Measurements from ENCODE around the gene ABRACL.

The ABRACL gene

GRCh38 chr6:139054001-139054400 is 25.5 kb downstream of the ABRACL start:
- no peak for DNase-seq (ENCODE audit: low read depth, low spot score)

- DNase-seq (ENCODE audit: low read depth, low spot score) = no peak
These were observed 27.2 kb downstream of the ABRACL start for GRCh38 chr6:139055709-139056108.

- no peak for DNase-seq (ENCODE audit: low read depth, low spot score)
These were observed 29.5 kb downstream of the ABRACL start for GRCh38 chr6:139058029-139058428.

- no peak for DNase-seq (ENCODE audit: low read depth, low spot score)
These were observed 31.8 kb downstream of the ABRACL start for GRCh38 chr6:139060332-139060731.

GRCh38 chr6:139062932-139063646 is 34.5 kb downstream of the ABRACL start:
- no peak for DNase-seq (ENCODE audit: low read depth, low spot score)

- no peak for DNase-seq (ENCODE audit: low read depth, low spot score)
These were observed 36.6 kb downstream of the ABRACL start for GRCh38 chr6:139064981-139065665.

- DNase-seq (ENCODE audit: low read depth, low spot score) = no peak
These were observed 37.5 kb downstream of the ABRACL start for GRCh38 chr6:139066080-139066479.

- no peak for DNase-seq (ENCODE audit: low read depth, low spot score)
These were observed 40.3 kb downstream of the ABRACL start for GRCh38 chr6:139068846-139069245.

- no peak for DNase-seq (ENCODE audit: low read depth, low spot score)
These were observed 44.6 kb downstream of the ABRACL start for GRCh38 chr6:139073118-139073517.

GRCh38 chr6:139079018-139079417 is 50.5 kb downstream of the ABRACL start:
- no peak for DNase-seq (ENCODE audit: low read depth, low spot score)

GRCh38 chr6:139080255-139080920 is 51.8 kb downstream of the ABRACL start:
- DNase-seq (ENCODE audit: low read depth, low spot score) = no peak

GRCh38 chr6:139081471-139081870 is 52.9 kb downstream of the ABRACL start:
- DNase-seq (ENCODE audit: low read depth, low spot score) = no peak

GRCh38 chr6:139082370-139082769 is 53.8 kb downstream of the ABRACL start:
- no peak for DNase-seq (ENCODE audit: low read depth, low spot score)

GRCh38 chr6:139091826-139092225 is 63.3 kb downstream of the ABRACL start:
- DNase-seq (ENCODE audit: low read depth, low spot score) = no peak
